DOHH2 (cell line): ENCODE data around the gene RGS2.

Source experiments
- CTCF ChIP-seq: fragments of 200-600 bp; sonication (generic); IDR thresholded peaks from one replicate; pipeline ENCODE4 v1.5.1; 2014; ENCODE audit warnings: antibody characterized with exemption, mild to moderate bottlenecking, low read depth, low read length; ENCODE audit not compliant: poor library complexity, severe bottlenecking
- EZH2phosphoT487 ChIP-seq: fragments of 200-600 bp; sonication (generic); IDR thresholded peaks from 2 replicates; pipeline ENCODE4 v1.6.1; 2017; ENCODE audit warnings: borderline replicate concordance, mild to moderate bottlenecking, antibody characterized with exemption, low read length, moderate library complexity, mixed read lengths

GRCh38 chr1:192797891-192798290 is 10.9 kb upstream of the RGS2 start:
- TF ChIP-seq CTCF (no peak), EZH2phosphoT487 (no peak)
